B cell (primary cell): ENCODE data around the gene PFN1. TPM values are rescaled to one million over a fixed set of nuclear protein-coding genes. Genes with fewer than 3 reads are reported as not detected.

Experiments
- ATAC-seq: fragments of 200-7000 bp; cut with Tn5 transposase; one replicate; pipeline ENCODE4 v1.10.0; 2021; ENCODE audit warnings: low read depth, mild to moderate bottlenecking, moderate number of reproducible peaks, moderate library complexity
- CTCF ChIA-PET: fragments of 350-600 bp; sonication (Branson Sonifier 250); formaldehyde crosslinking; loops from one replicate; lab custom pipeline; 2021; ENCODE audit warnings: antibody characterized with exemption, inconsistent platforms; lab: Charles Lee
- POLR2A ChIA-PET: fragments of 350-600 bp; sonication (Branson Sonifier 250); formaldehyde crosslinking; loops from one replicate; lab custom pipeline; 2021; ENCODE audit warnings: antibody characterized with exemption; lab: Charles Lee
- DNase-seq: peaks from one replicate; pipeline ENCODE4 v3.0.0; 2013
- H2AFZ ChIP-seq: 2 replicates; pipeline ENCODE4 v1.6.1; 2012; ENCODE audit warnings: mild to moderate bottlenecking, low read depth, low read length; ENCODE audit not compliant: insufficient read depth, poor library complexity, severe bottlenecking
- H3K27ac ChIP-seq, 2 donors: 1 replicate in 1 of 2; 2 replicates in 1 of 2; pipeline ENCODE4 v1.5.1; 2012 to 2013; ENCODE audit warnings: low read length in 2 of 2, mild to moderate bottlenecking in 2 of 2, moderate library complexity in 1 of 2
- H3K27me3 ChIP-seq, 4 experiments: fragments of 200-600 bp in 1 of 4; sonication (generic) in 1 of 4; replicated peaks in 1 of 4; 1 replicate in 2 of 4; 2 replicates in 2 of 4; pipeline versions ENCODE4 v1.6.1 to v1.7.0; 2013 to 2016; ENCODE audit warnings: low read length in 3 of 4, mild to moderate bottlenecking in 2 of 4, mixed read lengths in 1 of 4, moderate library complexity in 1 of 4; ENCODE audit not compliant: insufficient read depth in 4 of 4, control insufficient read depth in 3 of 4; ENCODE audit errors: control extremely low read depth in 1 of 4
- H3K36me3 ChIP-seq, 2 experiments: replicated peaks in 1 of 2; 1 replicate in 1 of 2; 2 replicates in 1 of 2; pipeline versions ENCODE4 v1.6.1 to v1.7.1; 2013; ENCODE audit warnings: low read length in 1 of 2; ENCODE audit not compliant: insufficient read depth in 2 of 2, control insufficient read depth in 1 of 2; ENCODE audit errors: control extremely low read depth in 1 of 2, extremely low read depth in 1 of 2
- H3K4me1 ChIP-seq, 2 donors: fragments of 200-600 bp in 1 of 2; sonication (generic) in 1 of 2; 1 replicate in 1 of 2; 2 replicates in 1 of 2; pipeline versions ENCODE4 v1.5.1 to v1.6.1; 2013 to 2017; ENCODE audit warnings: low read length in 2 of 2; ENCODE audit not compliant: control insufficient read depth in 2 of 2, insufficient read depth in 2 of 2
- H3K4me2 ChIP-seq: replicated peaks from 2 replicates; pipeline ENCODE3; 2012; ENCODE audit warnings: mild to moderate bottlenecking, low read depth, low read length; ENCODE audit not compliant: poor library complexity, severe bottlenecking
- H3K4me3 ChIP-seq, 5 experiments: fragments of 200-600 bp in 1 of 5; sonication (generic) in 1 of 5; 1 replicate in 3 of 5; 2 replicates in 2 of 5; pipeline versions ENCODE4 v1.5.1 to v1.7.0; 2011 to 2016; ENCODE audit warnings: low read length in 4 of 5, mild to moderate bottlenecking in 4 of 5, low read depth in 2 of 5, control low read depth in 1 of 5, moderate library complexity in 1 of 5; ENCODE audit not compliant: insufficient read depth in 1 of 5; ENCODE audit errors: control extremely low read depth in 1 of 5, extremely low read depth in 1 of 5
- H3K79me2 ChIP-seq: fragments of 200-600 bp; sonication (generic); one replicate; pipeline ENCODE4 v1.6.0; 2016; ENCODE audit warnings: low read length; ENCODE audit not compliant: control insufficient read depth, insufficient read depth
- H3K9ac ChIP-seq: fragments of 200-600 bp; sonication (generic); 2 replicates; pipeline ENCODE4 v1.6.1; 2017; ENCODE audit warnings: mild to moderate bottlenecking, low read length, moderate library complexity
- H3K9me3 ChIP-seq, 3 donors: one replicate each; pipeline versions ENCODE4 v1.6.1 to v1.7.1; 2013; ENCODE audit warnings: low read length in 2 of 3; ENCODE audit not compliant: control insufficient read depth in 2 of 3, insufficient read depth in 1 of 3; ENCODE audit errors: control extremely low read depth in 1 of 3
- H4K20me1 ChIP-seq: 2 replicates; pipeline ENCODE4 v1.6.0; 2012; ENCODE audit warnings: mild to moderate bottlenecking, low read length; ENCODE audit not compliant: insufficient read depth, control insufficient read depth, poor library complexity, severe bottlenecking
- H3K27ac Mint-ChIP-seq: one replicate; pipeline ENCODE4 v1.8.0; 2021; ENCODE audit warnings: mixed read lengths
- H3K27me3 Mint-ChIP-seq: one replicate; pipeline ENCODE4 v1.8.0; 2021; ENCODE audit warnings: mixed read lengths
- H3K4me1 Mint-ChIP-seq: one replicate; pipeline ENCODE4 v1.8.0; 2021; ENCODE audit warnings: mixed read lengths
- H3K4me3 Mint-ChIP-seq: one replicate; pipeline ENCODE4 v1.8.0; 2021; ENCODE audit warnings: mixed read lengths
- H3K9me3 Mint-ChIP-seq: one replicate; pipeline ENCODE4 v1.8.0; 2022; ENCODE audit warnings: mixed read lengths; ENCODE audit not compliant: insufficient read depth
- CTCF ChIP-seq: fragments of 200-600 bp; IDR thresholded peaks from one replicate; pipeline ENCODE4 v1.8.0; 2022; ENCODE audit warnings: antibody characterized with exemption, mild to moderate bottlenecking
- EZH2 ChIP-seq: IDR thresholded peaks from 2 replicates; pipeline ENCODE4 v1.6.1; 2012; ENCODE audit warnings: borderline replicate concordance, low read depth, mild to moderate bottlenecking, moderate library complexity, low read length; ENCODE audit not compliant: insufficient read depth, poor library complexity, severe bottlenecking
- WGBS: methylation state at CpG from one replicate; pipeline ENCODE4 v1.1.5; 2013; ENCODE audit warnings: missing lambda C conversion rate; ENCODE audit not compliant: insufficient coverage; 5-methylcytosine and 5-hydroxymethylcytosine counted together
- intact Hi-C: fragments of 100-400 bp; cut with micrococcal nuclease; formaldehyde crosslinking; loops from one replicate; pipeline ENCODE4 v1.10.0; 2022
- polyA plus RNA-seq: library from polyadenylated mRNA; depleted of rRNA; stranded (reverse); fragments of >200 nt; gene quantifications from 2 replicates; pipeline ENCODE4 v1.2.3, GENCODE V29; 2012
- total RNA-seq, 2 donors: library from RNA; stranded (reverse); fragments of 120-200 nt in 1 of 2; gene quantifications; 1 replicate in 1 of 2; 2 replicates in 1 of 2; pipeline versions ENCODE4 v1.2.3 to v1.2.4, GENCODE V29; 2013 to 2022

The PFN1 gene
- total and polyA plus RNA-seq, 2 donors (not counting 1 experiment from before 2014, with no cell fraction given): 330 to 609 TPM

- H3K36me3 ChIP-seq: peaks cover 0 to 48% of the 10 kb centered on the region in 2 experiments
- no peaks in the 10 kb centered on the region for H3K9me3 ChIP-seq
- H2AFZ ChIP-seq: no peak overlapping the region
- H3K9me3 Mint-ChIP-seq: no peaks in the 10 kb centered on the region
- no peak overlapping the region for H3K27ac Mint-ChIP-seq
- H3K4me3 ChIP-seq: no peak overlapping the region
- H3K27me3 ChIP-seq: no peaks in the 10 kb centered on the region
- peaks cover 2% of the 10 kb centered on the region for H3K4me1 Mint-ChIP-seq
- ChIA-PET CTCF (interaction anchor here (0.9 to 1.4 kb wide), 2 partner anchors 14 to 90 kb away, joined by 3 to 4 read pairs; no protein-coding TSS in a partner anchor), POLR2A (no interaction called here)
- no peaks in the 10 kb centered on the region for H4K20me1 ChIP-seq
- no peak overlapping the region for H3K9ac ChIP-seq
- H3K79me2 ChIP-seq: peaks cover 14% of the 10 kb centered on the region
- intact Hi-C loops: no loop called here
- no peaks in the 10 kb centered on the region for H3K27me3 Mint-ChIP-seq
- ATAC-seq (no peak), DNase-seq (no peak)
- H3K4me2 ChIP-seq: no peak overlapping the region
- TF ChIP-seq EZH2: no peak
- TF ChIP-seq CTCF: no peak
- 100% methylated on average over 7 of the region's 12 CpGs for WGBS
- no peak overlapping the region for H3K4me3 Mint-ChIP-seq
- H3K27ac ChIP-seq: no peak overlapping the region
- H3K4me1 ChIP-seq: peaks cover 9 to 12% of the 10 kb centered on the region in 2 donors
These were observed 24.0 kb upstream of the PFN1 start for GRCh38 chr17:4972322-4972721.

- Histone ChIP-seq H3K27ac (no peak overlapping the region), H3K27me3 (no peaks in the 10 kb centered on the region), H3K4me3 (no peak overlapping the region), H3K9me3 (no peaks in the 10 kb centered on the region), H3K79me2 (peaks cover 12% of the 10 kb centered on the region), H3K36me3 (peaks cover 0 to 43% of the 10 kb centered on the region in 2 experiments), H3K9ac (no peak overlapping the region), H4K20me1 (no peaks in the 10 kb centered on the region), H3K4me1 (peaks cover 9 to 13% of the 10 kb centered on the region in 2 donors), H3K4me2 (no peak overlapping the region), H2AFZ (no peak overlapping the region)
- no peak for TF ChIP-seq EZH2
- TF ChIP-seq CTCF: no peak
- intact Hi-C loops: no loop called here
- POLR2A ChIA-PET: no interaction called here
- ATAC-seq (no peak), DNase-seq (no peak)
- CTCF ChIA-PET: interaction anchor here (0.9 to 1.4 kb wide), 4 partner anchors 13 to 90 kb away, joined by 3 to 4 read pairs (median 4); partner anchors contain the start of gene C17orf107
- peaks cover 2% of the 10 kb centered on the region for H3K4me1 Mint-ChIP-seq
- no peaks in the 10 kb centered on the region for H3K9me3 Mint-ChIP-seq
- no peak overlapping the region for H3K4me3 Mint-ChIP-seq
- WGBS: 98% methylated on average over 5 of the region's 6 CpGs
- no peaks in the 10 kb centered on the region for H3K27me3 Mint-ChIP-seq
- no peak overlapping the region for H3K27ac Mint-ChIP-seq
These were observed 23.5 kb upstream of the PFN1 start for GRCh38 chr17:4971826-4972225.
